Measurements from ENCODE around the gene UNC13A. TPM values are rescaled to one million over a fixed set of nuclear protein-coding genes. Genes with fewer than 3 reads are reported as not detected.

Gene UNC13A
- total and polyA plus RNA-seq, 2 of the 8 experiments (the other 6 are each of a cell fraction or from before 2014, with no cell fraction given), result 13.1 to 47.6 TPM

- TF ChIP-seq USF2 (IDR thresholded peaks at IDR 0.05; ENCODE audit: low read length), result no peak
- no peak for TF ChIP-seq TAF1 (IDR thresholded peaks at IDR 0.05; ENCODE audit: low read depth, low read length)
- 0 out of 2 replicates have a peak, but pooled peaks have one; percentile 48 for TF ChIP-seq ATF3 (IDR thresholded peaks at IDR 0.05; ENCODE audit: insufficient read depth, low read depth, low read length)
Measured at GRCh38 chr19:17688853-17689595, 870 bp upstream of the UNC13A start (continued).
